Erythroblast (primary cell): ENCODE data around the gene ITPR2.

Experiments used
- GATA1 ChIP-seq: IDR thresholded peaks from 2 replicates; pipeline ENCODE4 v1.6.1; 2011; ENCODE audit warnings: low read depth, mild to moderate bottlenecking, control low read depth, low read length, moderate library complexity
- POLR2A ChIP-seq: IDR thresholded peaks from 2 replicates; pipeline ENCODE4 v1.6.1; 2011; ENCODE audit warnings: mild to moderate bottlenecking, low read length

DNA sequence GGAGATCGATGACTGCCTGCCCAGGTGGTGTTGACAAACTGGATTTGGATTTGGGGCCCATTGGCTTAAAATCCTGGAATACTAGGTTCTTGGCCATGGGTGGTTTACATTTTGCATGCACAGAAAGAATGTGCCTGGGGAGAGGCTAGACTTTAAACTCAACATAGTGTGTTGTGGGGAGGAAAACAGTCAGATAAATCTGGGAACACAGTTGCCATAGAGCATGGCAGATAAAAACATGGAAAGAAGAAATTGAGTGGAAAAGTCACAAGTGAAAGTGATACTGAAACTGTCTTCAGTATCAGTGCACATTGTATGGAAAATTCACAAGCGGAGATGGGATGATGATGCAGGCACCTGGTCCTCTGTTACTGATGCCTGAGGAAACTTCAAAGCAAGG is 542.4 kb downstream of the ITPR2 start:
- TF ChIP-seq POLR2A (no peak), GATA1 (no peak)
